ENCODE measurements around the gene ICA1. TPM values are rescaled to one million over a fixed set of nuclear protein-coding genes. Genes with fewer than 3 reads are reported as not detected.

The ICA1 gene
- total RNA-seq, 1 experiment from 2014 or later, result not detected

DNA sequence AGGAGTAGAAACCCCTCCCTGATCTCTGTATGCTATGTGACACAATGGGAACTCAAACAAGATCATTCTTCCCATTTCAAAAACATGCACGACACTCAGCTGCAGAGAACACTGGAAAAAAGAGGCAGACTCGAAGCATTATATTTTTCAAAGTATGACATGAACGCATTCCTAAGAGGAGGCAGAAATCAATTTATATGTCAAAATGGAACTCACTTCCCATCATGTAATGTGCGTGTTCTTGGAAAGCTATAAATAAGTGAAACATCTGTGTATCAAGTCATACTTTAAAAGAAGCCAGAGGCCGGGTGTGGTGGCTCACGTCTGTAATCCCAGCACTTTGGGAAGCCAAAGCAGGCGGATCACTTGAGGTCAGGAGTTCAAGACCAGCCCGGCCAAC is 142.7 kb downstream of the ICA1 start:
- Histone ChIP-seq H3K9me3 (ENCODE audit: low read depth, low read length, poor library complexity, severe bottlenecking) (no peaks in the 10 kb centered on the region), H3K4me3 (ENCODE audit: low read depth, low read length, poor library complexity, severe bottlenecking) (no peak overlapping the region), H3K27me3 (replicated peaks; ENCODE audit: insufficient read depth, low read depth, low read length, poor library complexity) (no peaks in the 10 kb centered on the region), H3K4me1 (ENCODE audit: insufficient read depth, low read length, poor library complexity, severe bottlenecking) (no peaks in the 10 kb centered on the region), H3K36me3 (ENCODE audit: insufficient read depth, low read length, poor library complexity, severe bottlenecking) (no peaks in the 10 kb centered on the region), H3K27ac (ENCODE audit: low read depth, low read length, poor library complexity, severe bottlenecking) (no peak overlapping the region)
- no peak for DNase-seq (ENCODE audit: low spot score)
- BruUV-seq (replicated peaks), result no TSS peak
- ChIA-PET POLR2A (ENCODE audit: low non-redundant PET) (no interaction called here), CTCF (no interaction called here)
- intact Hi-C loops (cut with micrococcal nuclease; ENCODE audit: unreplicated experiment), result no loop called here
- TF ChIP-seq, protein P1, sequence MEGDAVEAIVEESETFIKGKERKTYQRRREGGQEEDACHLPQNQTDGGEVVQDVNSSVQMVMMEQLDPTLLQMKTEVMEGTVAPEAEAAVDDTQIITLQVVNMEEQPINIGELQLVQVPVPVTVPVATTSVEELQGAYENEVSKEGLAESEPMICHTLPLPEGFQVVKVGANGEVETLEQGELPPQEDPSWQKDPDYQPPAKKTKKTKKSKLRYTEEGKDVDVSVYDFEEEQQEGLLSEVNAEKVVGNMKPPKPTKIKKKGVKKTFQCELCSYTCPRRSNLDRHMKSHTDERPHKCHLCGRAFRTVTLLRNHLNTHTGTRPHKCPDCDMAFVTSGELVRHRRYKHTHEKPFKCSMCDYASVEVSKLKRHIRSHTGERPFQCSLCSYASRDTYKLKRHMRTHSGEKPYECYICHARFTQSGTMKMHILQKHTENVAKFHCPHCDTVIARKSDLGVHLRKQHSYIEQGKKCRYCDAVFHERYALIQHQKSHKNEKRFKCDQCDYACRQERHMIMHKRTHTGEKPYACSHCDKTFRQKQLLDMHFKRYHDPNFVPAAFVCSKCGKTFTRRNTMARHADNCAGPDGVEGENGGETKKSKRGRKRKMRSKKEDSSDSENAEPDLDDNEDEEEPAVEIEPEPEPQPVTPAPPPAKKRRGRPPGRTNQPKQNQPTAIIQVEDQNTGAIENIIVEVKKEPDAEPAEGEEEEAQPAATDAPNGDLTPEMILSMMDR (conservative IDR thresholded peaks at IDR 0.05; ENCODE audit: low read depth, low read length), result no peak
- no peak for TF ChIP-seq EZH2 (IDR thresholded peaks at IDR 0.05; ENCODE audit: borderline replicate concordance, low read depth, low read length, poor library complexity, severe bottlenecking)

- CTCF ChIA-PET, result no interaction called here
- intact Hi-C loops (cut with micrococcal nuclease; ENCODE audit: unreplicated experiment), result no loop called here
- Histone ChIP-seq H3K27me3 (replicated peaks; ENCODE audit: insufficient read depth, low read depth, low read length, poor library complexity) (no peaks in the 10 kb centered on the region), H3K4me3 (ENCODE audit: low read depth, low read length, poor library complexity, severe bottlenecking) (no peak overlapping the region), H3K9me3 (ENCODE audit: low read depth, low read length, poor library complexity, severe bottlenecking) (no peaks in the 10 kb centered on the region), H3K36me3 (ENCODE audit: insufficient read depth, low read length, poor library complexity, severe bottlenecking) (no peaks in the 10 kb centered on the region), H3K4me1 (ENCODE audit: insufficient read depth, low read length, poor library complexity, severe bottlenecking) (no peaks in the 10 kb centered on the region), H3K27ac (ENCODE audit: low read depth, low read length, poor library complexity, severe bottlenecking) (no peak overlapping the region)
- POLR2A ChIA-PET (ENCODE audit: low non-redundant PET), result no interaction called here
- BruUV-seq (replicated peaks), result no TSS peak
- no peak for DNase-seq (ENCODE audit: low spot score)
- TF ChIP-seq EZH2 (IDR thresholded peaks at IDR 0.05; ENCODE audit: borderline replicate concordance, low read depth, low read length, poor library complexity, severe bottlenecking), result no peak
Observed at GRCh38 chr7:8117195-8117594, 144.8 kb downstream of the ICA1 start.

- no peak for TF ChIP-seq EZH2 (IDR thresholded peaks at IDR 0.05; ENCODE audit: borderline replicate concordance, low read depth, low read length, poor library complexity, severe bottlenecking)
- TF ChIP-seq, protein P1 (conservative IDR thresholded peaks at IDR 0.05; ENCODE audit: low read depth, low read length), result no peak
- POLR2A ChIA-PET (ENCODE audit: low non-redundant PET), result no interaction called here
- no peaks in the 10 kb centered on the region for H3K9me3 ChIP-seq (ENCODE audit: low read depth, low read length, poor library complexity, severe bottlenecking)
- no peak overlapping the region for H3K27ac ChIP-seq (ENCODE audit: low read depth, low read length, poor library complexity, severe bottlenecking)
- BruUV-seq (replicated peaks), result no TSS peak
- intact Hi-C loops (cut with micrococcal nuclease; ENCODE audit: unreplicated experiment), result no loop called here
- no peaks in the 10 kb centered on the region for H3K27me3 ChIP-seq (replicated peaks; ENCODE audit: insufficient read depth, low read depth, low read length, poor library complexity)
- H3K36me3 ChIP-seq (ENCODE audit: insufficient read depth, low read length, poor library complexity, severe bottlenecking), result no peaks in the 10 kb centered on the region
- DNase-seq (ENCODE audit: low spot score), result no peak
- no peak overlapping the region for H3K4me3 ChIP-seq (ENCODE audit: low read depth, low read length, poor library complexity, severe bottlenecking)
- CTCF ChIA-PET, result no interaction called here
- no peaks in the 10 kb centered on the region for H3K4me1 ChIP-seq (ENCODE audit: insufficient read depth, low read length, poor library complexity, severe bottlenecking)
Observed at GRCh38 chr7:8115547-8116402, 146.2 kb downstream of the ICA1 start.

DNA sequence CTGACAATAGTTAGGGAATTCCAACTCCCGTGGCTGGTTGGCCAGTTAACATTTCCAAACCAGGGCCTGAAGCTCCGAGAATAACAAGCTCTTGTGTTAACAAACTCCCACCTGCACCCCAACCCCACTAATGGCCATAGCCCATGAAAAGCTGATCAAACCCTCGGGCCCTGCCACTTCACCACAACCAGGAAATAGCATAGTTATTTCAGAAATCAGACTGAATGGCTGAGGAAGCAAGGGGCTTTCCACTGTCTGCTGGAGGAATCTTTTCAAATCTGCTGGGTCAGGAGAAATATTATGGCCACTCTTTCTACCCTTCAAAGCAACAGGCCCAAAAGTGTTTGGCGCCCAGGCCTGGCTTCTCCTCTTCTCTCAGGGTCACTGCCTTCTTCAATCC is 147.8 kb downstream of the ICA1 start:
- ChIA-PET POLR2A (ENCODE audit: low non-redundant PET) (no interaction called here), CTCF (no interaction called here)
- no TSS peak for BruUV-seq (replicated peaks)

More for the DNA sequence above, 147.8 kb downstream of the ICA1 start:
- no peak overlapping the region for H3K27ac ChIP-seq (ENCODE audit: low read depth, low read length, poor library complexity, severe bottlenecking)
- H3K27me3 ChIP-seq (replicated peaks; ENCODE audit: insufficient read depth, low read depth, low read length, poor library complexity), result no peaks in the 10 kb centered on the region
- H3K4me1 ChIP-seq (ENCODE audit: insufficient read depth, low read length, poor library complexity, severe bottlenecking), result no peaks in the 10 kb centered on the region
- TF ChIP-seq EZH2 (IDR thresholded peaks at IDR 0.05; ENCODE audit: borderline replicate concordance, low read depth, low read length, poor library complexity, severe bottlenecking), result no peak
- TF ChIP-seq, protein P1 (conservative IDR thresholded peaks at IDR 0.05; ENCODE audit: low read depth, low read length), result no peak
- H3K36me3 ChIP-seq (ENCODE audit: insufficient read depth, low read length, poor library complexity, severe bottlenecking), result no peaks in the 10 kb centered on the region
- intact Hi-C loops (cut with micrococcal nuclease; ENCODE audit: unreplicated experiment), result no loop called here
- no peak for DNase-seq (ENCODE audit: low spot score)
- no peak overlapping the region for H3K4me3 ChIP-seq (ENCODE audit: low read depth, low read length, poor library complexity, severe bottlenecking)
- no peaks in the 10 kb centered on the region for H3K9me3 ChIP-seq (ENCODE audit: low read depth, low read length, poor library complexity, severe bottlenecking)

Data from A673 (cell line).